Vagina (tissue), 2 donors: ENCODE data around the gene ENTPD7.

Experiments used
- POLR2A ChIP-seq, 2 donors: fragments of 450-650 bp; IDR thresholded peaks; one replicate each; pipeline ENCODE4 v1.6.1; 2017; ENCODE audit warnings: antibody characterized with exemption in 2 of 2, mild to moderate bottlenecking in 2 of 2, moderate library complexity in 2 of 2
- POLR2AphosphoS5 ChIP-seq, 2 donors: sonication (generic); formaldehyde crosslinking; IDR thresholded peaks; one replicate each; pipeline ENCODE4 v1.9.0; 2017; ENCODE audit warnings: antibody characterized with exemption in 2 of 2, mild to moderate bottlenecking in 2 of 2, low read depth in 1 of 2; ENCODE audit not compliant: insufficient read depth in 1 of 2
- TF ChIP-seq, protein P1 (sequence below), 3 experiments: fragments of 450-650 bp in 2 of 3; fragments of 200-600 bp in 1 of 3; sonication (generic) in 1 of 3; IDR thresholded peaks; one replicate each; pipeline ENCODE4 v1.5.1; 2017 to 2019; ENCODE audit warnings: antibody characterized with exemption in 3 of 3, mild to moderate bottlenecking in 2 of 3, moderate library complexity in 2 of 3

GRCh38 chr10:99623919-99624318, 35.4 kb upstream of the ENTPD7 start:
- TF ChIP-seq POLR2A (IDR thresholded peaks at IDR 0.05) (no peak), POLR2AphosphoS5 (IDR thresholded peaks at IDR 0.05; ENCODE audit: insufficient read depth in 1 of 2, low read depth in 1 of 2) (no peak)
- TF ChIP-seq, protein P1, sequence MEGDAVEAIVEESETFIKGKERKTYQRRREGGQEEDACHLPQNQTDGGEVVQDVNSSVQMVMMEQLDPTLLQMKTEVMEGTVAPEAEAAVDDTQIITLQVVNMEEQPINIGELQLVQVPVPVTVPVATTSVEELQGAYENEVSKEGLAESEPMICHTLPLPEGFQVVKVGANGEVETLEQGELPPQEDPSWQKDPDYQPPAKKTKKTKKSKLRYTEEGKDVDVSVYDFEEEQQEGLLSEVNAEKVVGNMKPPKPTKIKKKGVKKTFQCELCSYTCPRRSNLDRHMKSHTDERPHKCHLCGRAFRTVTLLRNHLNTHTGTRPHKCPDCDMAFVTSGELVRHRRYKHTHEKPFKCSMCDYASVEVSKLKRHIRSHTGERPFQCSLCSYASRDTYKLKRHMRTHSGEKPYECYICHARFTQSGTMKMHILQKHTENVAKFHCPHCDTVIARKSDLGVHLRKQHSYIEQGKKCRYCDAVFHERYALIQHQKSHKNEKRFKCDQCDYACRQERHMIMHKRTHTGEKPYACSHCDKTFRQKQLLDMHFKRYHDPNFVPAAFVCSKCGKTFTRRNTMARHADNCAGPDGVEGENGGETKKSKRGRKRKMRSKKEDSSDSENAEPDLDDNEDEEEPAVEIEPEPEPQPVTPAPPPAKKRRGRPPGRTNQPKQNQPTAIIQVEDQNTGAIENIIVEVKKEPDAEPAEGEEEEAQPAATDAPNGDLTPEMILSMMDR (IDR thresholded peaks at IDR 0.05) = no peak
